Measurements from ENCODE around the gene ITGB4. TPM values are rescaled to one million over a fixed set of nuclear protein-coding genes. Genes with fewer than 3 reads are reported as not detected.

ITGB4 gene
- total and polyA plus RNA-seq, 2 of the 13 experiments (the other 11 are each of a cell fraction or from before 2014, with no cell fraction given), result 6.9 to 14.5 TPM

DNA sequence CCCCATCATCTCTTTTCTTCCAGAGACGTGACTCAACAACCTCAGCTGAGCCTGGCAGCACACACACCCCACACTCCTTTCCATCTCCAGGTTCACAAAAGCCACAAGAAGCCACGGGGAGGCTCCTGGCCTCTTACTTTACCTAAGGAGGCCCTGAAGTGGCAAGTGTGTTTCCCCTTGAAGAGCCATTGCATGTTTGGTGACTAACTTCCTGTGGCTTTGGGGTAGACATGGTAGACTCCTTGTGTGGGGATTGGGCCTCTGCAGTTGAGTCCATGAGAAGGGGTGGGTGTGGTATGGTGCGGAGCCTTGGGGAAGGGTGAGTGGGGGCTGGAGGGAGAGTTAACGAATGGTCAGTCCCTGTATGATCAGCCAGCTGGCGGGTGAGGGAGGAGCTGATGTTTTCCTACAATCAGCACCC is 29.9 kb upstream of the ITGB4 start (continued):
- TF ChIP-seq ZNF567 (CRISPR knock-in tag; IDR thresholded peaks at IDR 0.05; ENCODE audit: borderline replicate concordance), result no peak

GRCh38 chr17:75691801-75692626 is 29.2 kb upstream of the ITGB4 start:
- Histone ChIP-seq H3K4me1 (ENCODE audit: insufficient read depth, low read length) (peaks cover 6% of the 10 kb centered on the region), H3K27ac (ENCODE audit: extremely low read length, insufficient read depth, low read length) (no peak overlapping the region), H3K9ac (ENCODE audit: insufficient read depth, low read depth, low read length) (no peak overlapping the region), H3K27me3 (ENCODE audit: control insufficient read depth in 1 of 2, insufficient read depth in 2 of 2, low read length in 2 of 2) (no peaks in the 10 kb centered on the region), H4K20me1 (ENCODE audit: insufficient read depth, low read length) (no peaks in the 10 kb centered on the region; the same call in 1 of the 2 replicates), H3K36me3 (replicated peaks in 1 of 2; ENCODE audit: control insufficient read depth in 1 of 2, insufficient read depth in 2 of 2, low read length in 2 of 2) (peaks cover 34 to 79% of the 10 kb centered on the region in 2 experiments), H3K4me3 (replicated peaks in 1 of 3; ENCODE audit: insufficient read depth in 1 of 3, low read depth in 2 of 3, low read length in 3 of 3) (no peak overlapping the region), H3K4me2 (ENCODE audit: low read depth, low read length) (no peak overlapping the region), H2AFZ (ENCODE audit: low read length) (no peak overlapping the region), H3K9me3 (ENCODE audit: low read length) (no peaks in the 10 kb centered on the region), H3K79me2 (ENCODE audit: insufficient read depth, low read length) (peaks cover 22% of the 10 kb centered on the region)
- intact Hi-C loops (cut with micrococcal nuclease; ENCODE audit: unreplicated experiment) (no loop called here), in situ Hi-C loops (cut with HindIII; ENCODE audit: extremely low pct_ligation_motif_present, low pct_unique_long_range_greater_than_20kb) (no loop called here)
- TSS peak; percentile 14 for BruUV-seq (replicated peaks)
- no peak for FAIRE-seq
- ATAC-seq, result no peak
- no peak for DNase-seq (ENCODE audit: low spot score)
- CTCF ChIA-PET (ENCODE audit: low intra/inter-chr PET ratio, low total read pairs), result no interaction called here
- 95% methylated on average over 14 of the region's 14 CpGs for WGBS (ENCODE audit: low lambda C conversion rate)
- POLR2A ChIA-PET, result no interaction called here
- TF ChIP-seq ZNF564 (CRISPR knock-in tag; IDR thresholded peaks at IDR 0.05), result no peak
- TF ChIP-seq ATF7 (IDR thresholded peaks at IDR 0.05), result no peak
- TF ChIP-seq ATF7 (CRISPR knock-in tag; IDR thresholded peaks at IDR 0.05), result no peak
- TF ChIP-seq PRMT3 (CRISPR knock-in tag; IDR thresholded peaks at IDR 0.05; ENCODE audit: borderline replicate concordance, low read depth), result no peak
- TF ChIP-seq, protein P1, sequence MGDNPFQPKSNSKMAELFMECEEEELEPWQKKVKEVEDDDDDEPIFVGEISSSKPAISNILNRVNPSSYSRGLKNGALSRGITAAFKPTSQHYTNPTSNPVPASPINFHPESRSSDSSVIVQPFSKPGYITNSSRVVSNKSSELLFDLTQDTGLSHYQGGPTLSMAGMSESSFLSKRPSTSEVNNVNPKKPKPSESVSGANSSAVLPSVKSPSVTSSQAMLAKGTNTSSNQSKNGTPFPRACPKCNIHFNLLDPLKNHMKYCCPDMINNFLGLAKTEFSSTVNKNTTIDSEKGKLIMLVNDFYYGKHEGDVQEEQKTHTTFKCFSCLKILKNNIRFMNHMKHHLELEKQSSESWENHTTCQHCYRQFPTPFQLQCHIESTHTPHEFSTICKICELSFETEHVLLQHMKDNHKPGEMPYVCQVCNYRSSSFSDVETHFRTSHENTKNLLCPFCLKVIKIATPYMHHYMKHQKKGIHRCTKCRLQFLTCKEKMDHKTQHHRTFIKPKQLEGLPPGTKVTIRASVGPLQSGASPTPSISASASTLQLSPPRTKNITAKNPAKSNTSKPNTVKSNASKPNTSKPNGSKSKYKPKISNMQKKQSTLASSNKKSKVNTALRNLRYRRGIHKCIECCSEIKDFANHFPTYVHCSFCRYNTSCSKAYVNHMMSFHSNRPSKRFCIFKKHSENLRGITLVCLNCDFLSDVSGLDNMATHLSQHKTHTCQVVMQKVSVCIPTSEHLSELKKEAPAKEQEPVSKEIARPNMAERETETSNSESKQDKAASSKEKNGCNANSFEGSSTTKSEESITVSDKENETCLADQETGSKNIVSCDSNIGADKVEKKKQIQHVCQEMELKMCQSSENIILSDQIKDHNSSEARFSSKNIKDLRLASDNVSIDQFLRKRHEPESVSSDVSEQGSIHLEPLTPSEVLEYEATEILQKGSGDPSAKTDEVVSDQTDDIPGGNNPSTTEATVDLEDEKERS (CRISPR knock-in tag; IDR thresholded peaks at IDR 0.05), result no peak
- TF ChIP-seq ZNF83 (CRISPR knock-in tag; IDR thresholded peaks at IDR 0.05; ENCODE audit: borderline replicate concordance), result no peak
- TF ChIP-seq ZSCAN21 (CRISPR knock-in tag; IDR thresholded peaks at IDR 0.05; ENCODE audit: borderline replicate concordance), result no peak
- no peak for TF ChIP-seq CENPT (CRISPR knock-in tag; IDR thresholded peaks at IDR 0.05; ENCODE audit: low read depth)
- no peak for TF ChIP-seq SMC3 (IDR thresholded peaks at IDR 0.05; ENCODE audit: low read length)
- TF ChIP-seq ZNF567 (CRISPR knock-in tag; IDR thresholded peaks at IDR 0.05; ENCODE audit: borderline replicate concordance), result no peak
- TF ChIP-seq RFXANK (CRISPR knock-in tag; IDR thresholded peaks at IDR 0.05), result no peak
- TF ChIP-seq, protein P2, sequence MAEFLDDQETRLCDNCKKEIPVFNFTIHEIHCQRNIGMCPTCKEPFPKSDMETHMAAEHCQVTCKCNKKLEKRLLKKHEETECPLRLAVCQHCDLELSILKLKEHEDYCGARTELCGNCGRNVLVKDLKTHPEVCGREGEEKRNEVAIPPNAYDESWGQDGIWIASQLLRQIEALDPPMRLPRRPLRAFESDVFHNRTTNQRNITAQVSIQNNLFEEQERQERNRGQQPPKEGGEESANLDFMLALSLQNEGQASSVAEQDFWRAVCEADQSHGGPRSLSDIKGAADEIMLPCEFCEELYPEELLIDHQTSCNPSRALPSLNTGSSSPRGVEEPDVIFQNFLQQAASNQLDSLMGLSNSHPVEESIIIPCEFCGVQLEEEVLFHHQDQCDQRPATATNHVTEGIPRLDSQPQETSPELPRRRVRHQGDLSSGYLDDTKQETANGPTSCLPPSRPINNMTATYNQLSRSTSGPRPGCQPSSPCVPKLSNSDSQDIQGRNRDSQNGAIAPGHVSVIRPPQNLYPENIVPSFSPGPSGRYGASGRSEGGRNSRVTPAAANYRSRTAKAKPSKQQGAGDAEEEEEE (CRISPR knock-in tag; IDR thresholded peaks at IDR 0.05; ENCODE audit: borderline replicate concordance), result no peak
- TF ChIP-seq ZNF337 (CRISPR knock-in tag; IDR thresholded peaks at IDR 0.05; ENCODE audit: borderline replicate concordance, low read depth), result no peak
- TF ChIP-seq, protein P3, sequence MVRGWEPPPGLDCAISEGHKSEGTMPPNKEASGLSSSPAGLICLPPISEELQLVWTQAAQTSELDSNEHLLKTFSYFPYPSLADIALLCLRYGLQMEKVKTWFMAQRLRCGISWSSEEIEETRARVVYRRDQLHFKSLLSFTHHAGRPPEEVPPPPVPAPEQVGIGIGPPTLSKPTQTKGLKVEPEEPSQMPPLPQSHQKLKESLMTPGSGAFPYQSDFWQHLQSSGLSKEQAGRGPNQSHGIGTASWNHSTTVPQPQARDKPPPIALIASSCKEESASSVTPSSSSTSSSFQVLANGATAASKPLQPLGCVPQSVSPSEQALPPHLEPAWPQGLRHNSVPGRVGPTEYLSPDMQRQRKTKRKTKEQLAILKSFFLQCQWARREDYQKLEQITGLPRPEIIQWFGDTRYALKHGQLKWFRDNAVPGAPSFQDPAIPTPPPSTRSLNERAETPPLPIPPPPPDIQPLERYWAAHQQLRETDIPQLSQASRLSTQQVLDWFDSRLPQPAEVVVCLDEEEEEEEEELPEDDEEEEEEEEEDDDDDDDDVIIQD (CRISPR knock-in tag; IDR thresholded peaks at IDR 0.05; ENCODE audit: low read depth), result no peak
